ENCODE measurements around the gene CACNA2D4. TPM values are rescaled to one million over a fixed set of nuclear protein-coding genes. Genes with fewer than 3 reads are reported as not detected.

CACNA2D4 gene
- total RNA-seq, 1 donor from 2014 or later: not detected

GRCh38 chr12:1796515-1797010 lies 121.9 kb downstream of the CACNA2D4 start:
- H3K4me1 Mint-ChIP-seq (ENCODE audit: low read depth, unreplicated experiment): peaks cover 12% of the 10 kb centered on the region
- H3K27ac Mint-ChIP-seq (ENCODE audit: unreplicated experiment): no peak overlapping the region
- H3K27me3 Mint-ChIP-seq (ENCODE audit: unreplicated experiment): peaks cover 6% of the 10 kb centered on the region
- TF ChIP-seq, protein P1, sequence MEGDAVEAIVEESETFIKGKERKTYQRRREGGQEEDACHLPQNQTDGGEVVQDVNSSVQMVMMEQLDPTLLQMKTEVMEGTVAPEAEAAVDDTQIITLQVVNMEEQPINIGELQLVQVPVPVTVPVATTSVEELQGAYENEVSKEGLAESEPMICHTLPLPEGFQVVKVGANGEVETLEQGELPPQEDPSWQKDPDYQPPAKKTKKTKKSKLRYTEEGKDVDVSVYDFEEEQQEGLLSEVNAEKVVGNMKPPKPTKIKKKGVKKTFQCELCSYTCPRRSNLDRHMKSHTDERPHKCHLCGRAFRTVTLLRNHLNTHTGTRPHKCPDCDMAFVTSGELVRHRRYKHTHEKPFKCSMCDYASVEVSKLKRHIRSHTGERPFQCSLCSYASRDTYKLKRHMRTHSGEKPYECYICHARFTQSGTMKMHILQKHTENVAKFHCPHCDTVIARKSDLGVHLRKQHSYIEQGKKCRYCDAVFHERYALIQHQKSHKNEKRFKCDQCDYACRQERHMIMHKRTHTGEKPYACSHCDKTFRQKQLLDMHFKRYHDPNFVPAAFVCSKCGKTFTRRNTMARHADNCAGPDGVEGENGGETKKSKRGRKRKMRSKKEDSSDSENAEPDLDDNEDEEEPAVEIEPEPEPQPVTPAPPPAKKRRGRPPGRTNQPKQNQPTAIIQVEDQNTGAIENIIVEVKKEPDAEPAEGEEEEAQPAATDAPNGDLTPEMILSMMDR (IDR thresholded peaks at IDR 0.05; ENCODE audit: partially characterized antibody, unreplicated experiment): no peak
- H3K4me3 Mint-ChIP-seq (ENCODE audit: unreplicated experiment): no peak overlapping the region
- peak; percentile 38 for DNase-seq
- H3K9me3 Mint-ChIP-seq (ENCODE audit: unreplicated experiment): peaks cover 7% of the 10 kb centered on the region
- H3K36me3 Mint-ChIP-seq (ENCODE audit: unreplicated experiment): no peaks in the 10 kb centered on the region

DNA sequence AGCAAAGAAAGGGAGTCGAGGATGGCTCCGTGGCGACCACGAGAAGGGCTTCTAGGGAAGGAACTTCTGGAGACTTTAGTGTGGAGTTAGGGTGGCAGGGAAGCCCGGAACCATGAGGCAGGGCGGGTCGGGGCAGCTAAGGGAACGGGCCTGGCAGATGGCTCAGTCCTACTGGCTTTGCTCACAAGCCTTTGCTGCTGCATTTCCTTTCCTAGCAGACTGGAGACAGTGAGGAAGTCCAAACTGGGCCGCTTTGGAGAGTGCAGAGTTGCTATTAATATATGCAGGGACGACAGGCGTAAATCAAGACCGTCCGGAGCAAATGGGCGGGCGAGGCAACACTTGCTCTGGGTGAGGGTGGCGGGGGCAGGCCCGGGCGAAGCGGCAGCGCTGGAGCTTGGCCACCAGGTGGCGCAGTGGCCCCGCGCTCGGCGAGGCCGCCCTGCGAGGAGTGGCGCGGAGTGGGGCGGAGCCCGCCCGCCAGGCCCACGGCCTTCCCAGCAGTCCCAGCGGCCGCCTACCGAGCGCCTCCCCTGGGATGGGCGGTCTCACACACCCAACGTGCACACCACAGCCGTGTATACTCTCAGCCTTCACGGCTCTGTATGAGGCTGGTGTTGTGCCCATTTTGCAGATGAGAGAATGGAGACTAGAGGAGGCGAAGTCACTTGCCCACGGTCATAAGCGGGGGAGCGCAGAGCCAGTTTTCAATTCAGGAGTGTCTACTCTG lies 122.5 kb downstream of the CACNA2D4 start:
- peaks cover 8% of the 10 kb centered on the region for H3K4me1 Mint-ChIP-seq (ENCODE audit: low read depth, unreplicated experiment)
- peak overlapping the region; percentile 38 for H3K27ac Mint-ChIP-seq (ENCODE audit: unreplicated experiment)
- no peaks in the 10 kb centered on the region for H3K36me3 Mint-ChIP-seq (ENCODE audit: unreplicated experiment)
- peaks cover 6% of the 10 kb centered on the region for H3K27me3 Mint-ChIP-seq (ENCODE audit: unreplicated experiment)
- peak overlapping the region; percentile 77 for H3K4me3 Mint-ChIP-seq (ENCODE audit: unreplicated experiment)
- TF ChIP-seq, protein P1 (IDR thresholded peaks at IDR 0.05; ENCODE audit: partially characterized antibody, unreplicated experiment): peak; percentile 99
- peak; percentile 86 for DNase-seq
- H3K9me3 Mint-ChIP-seq (ENCODE audit: unreplicated experiment): peaks cover 6% of the 10 kb centered on the region

DNA sequence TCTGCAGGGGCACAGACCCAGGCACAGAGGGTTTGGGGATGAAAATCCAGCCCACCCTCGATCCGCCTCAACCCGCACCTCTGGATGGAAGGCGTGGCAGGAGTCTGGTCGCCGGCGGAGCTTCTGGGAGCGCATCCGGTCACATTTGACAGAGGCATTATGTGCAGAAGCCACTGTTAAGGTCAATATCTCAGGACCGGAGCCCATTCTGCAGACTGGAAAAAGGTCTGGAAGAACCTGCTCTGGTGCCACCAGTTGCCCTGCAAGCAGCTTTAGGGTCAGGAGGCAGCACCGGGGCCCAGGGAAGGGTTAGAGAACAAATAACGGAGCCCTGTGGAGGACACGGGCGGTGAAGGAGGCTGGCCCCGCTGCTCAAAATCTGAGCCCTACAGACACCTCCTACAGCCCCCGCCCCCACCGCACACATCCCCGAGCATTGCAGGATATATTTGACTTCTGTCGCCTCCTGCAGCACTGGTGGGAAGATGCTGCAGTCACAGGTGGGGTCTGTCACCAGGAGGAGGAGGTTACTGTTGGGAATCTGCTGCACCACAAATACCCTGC lies 123.1 kb downstream of the CACNA2D4 start:
- no peaks in the 10 kb centered on the region for H3K36me3 Mint-ChIP-seq (ENCODE audit: unreplicated experiment)
- peaks cover 6% of the 10 kb centered on the region for H3K27me3 Mint-ChIP-seq (ENCODE audit: unreplicated experiment)
- H3K27ac Mint-ChIP-seq (ENCODE audit: unreplicated experiment): peak overlapping the region; percentile 38
- TF ChIP-seq, protein P1 (IDR thresholded peaks at IDR 0.05; ENCODE audit: partially characterized antibody, unreplicated experiment): no peak
- H3K4me1 Mint-ChIP-seq (ENCODE audit: low read depth, unreplicated experiment): peaks cover 4% of the 10 kb centered on the region
- no peak for DNase-seq
- H3K9me3 Mint-ChIP-seq (ENCODE audit: unreplicated experiment): peaks cover 6% of the 10 kb centered on the region
- H3K4me3 Mint-ChIP-seq (ENCODE audit: unreplicated experiment): peak overlapping the region; percentile 77

- H3K27me3 Mint-ChIP-seq (ENCODE audit: unreplicated experiment): peaks cover 5% of the 10 kb centered on the region
- TF ChIP-seq, protein P1 (IDR thresholded peaks at IDR 0.05; ENCODE audit: partially characterized antibody, unreplicated experiment): no peak
- peaks cover 4% of the 10 kb centered on the region for H3K4me1 Mint-ChIP-seq (ENCODE audit: low read depth, unreplicated experiment)
- DNase-seq: no peak
- H3K9me3 Mint-ChIP-seq (ENCODE audit: unreplicated experiment): peaks cover 5% of the 10 kb centered on the region
- no peaks in the 10 kb centered on the region for H3K36me3 Mint-ChIP-seq (ENCODE audit: unreplicated experiment)
- no peak overlapping the region for H3K4me3 Mint-ChIP-seq (ENCODE audit: unreplicated experiment)
- H3K27ac Mint-ChIP-seq (ENCODE audit: unreplicated experiment): no peak overlapping the region
Measured at GRCh38 chr12:1794440-1795090, 123.9 kb downstream of the CACNA2D4 start.
